ENCODE data around the gene HOXC6.

DNA sequence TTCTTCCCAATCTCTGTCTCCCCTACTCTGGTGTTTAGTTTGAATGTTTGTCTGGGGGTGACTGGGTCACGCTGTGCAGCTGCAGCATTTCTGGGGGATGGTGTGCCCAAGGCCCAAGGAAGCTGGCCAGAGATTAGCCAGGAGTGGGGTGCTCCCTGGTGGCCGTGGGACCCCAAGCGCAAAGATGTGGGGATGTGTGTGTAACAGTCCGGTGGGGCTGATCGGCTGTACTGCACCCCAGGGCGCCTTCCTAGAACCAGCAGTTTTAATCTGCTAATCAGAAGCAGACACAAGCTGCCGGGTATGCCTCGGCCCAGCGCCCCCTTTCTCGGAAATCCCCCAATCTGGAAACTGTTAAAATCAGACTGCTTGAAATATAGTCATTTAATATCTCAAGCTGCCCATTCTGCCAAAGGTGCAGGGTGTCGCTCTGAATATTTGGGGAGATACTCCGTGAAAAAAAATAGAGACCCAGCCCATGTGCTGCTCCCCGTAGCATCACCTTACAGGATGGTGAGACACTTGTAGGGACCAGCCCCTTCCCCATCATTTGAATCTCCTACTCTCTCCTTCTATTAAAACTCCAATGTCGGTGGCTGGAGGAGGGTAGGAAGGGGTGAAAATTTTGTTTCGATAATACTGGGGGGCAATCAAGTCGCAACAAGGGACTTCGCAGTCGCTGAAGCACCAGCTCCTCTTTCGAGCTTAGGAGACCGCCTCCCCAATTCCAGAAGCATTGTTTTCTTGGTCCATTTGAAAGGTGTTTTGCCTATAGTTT, 24.0 kb upstream of the HOXC6 start:
- TF ChIP-seq, protein P1, sequence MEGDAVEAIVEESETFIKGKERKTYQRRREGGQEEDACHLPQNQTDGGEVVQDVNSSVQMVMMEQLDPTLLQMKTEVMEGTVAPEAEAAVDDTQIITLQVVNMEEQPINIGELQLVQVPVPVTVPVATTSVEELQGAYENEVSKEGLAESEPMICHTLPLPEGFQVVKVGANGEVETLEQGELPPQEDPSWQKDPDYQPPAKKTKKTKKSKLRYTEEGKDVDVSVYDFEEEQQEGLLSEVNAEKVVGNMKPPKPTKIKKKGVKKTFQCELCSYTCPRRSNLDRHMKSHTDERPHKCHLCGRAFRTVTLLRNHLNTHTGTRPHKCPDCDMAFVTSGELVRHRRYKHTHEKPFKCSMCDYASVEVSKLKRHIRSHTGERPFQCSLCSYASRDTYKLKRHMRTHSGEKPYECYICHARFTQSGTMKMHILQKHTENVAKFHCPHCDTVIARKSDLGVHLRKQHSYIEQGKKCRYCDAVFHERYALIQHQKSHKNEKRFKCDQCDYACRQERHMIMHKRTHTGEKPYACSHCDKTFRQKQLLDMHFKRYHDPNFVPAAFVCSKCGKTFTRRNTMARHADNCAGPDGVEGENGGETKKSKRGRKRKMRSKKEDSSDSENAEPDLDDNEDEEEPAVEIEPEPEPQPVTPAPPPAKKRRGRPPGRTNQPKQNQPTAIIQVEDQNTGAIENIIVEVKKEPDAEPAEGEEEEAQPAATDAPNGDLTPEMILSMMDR (IDR thresholded peaks at IDR 0.05), result no peak
- no peak for TF ChIP-seq ZNF232 (CRISPR knock-in tag; IDR thresholded peaks at IDR 0.05)
- TF ChIP-seq FOXP1 (CRISPR knock-in tag; IDR thresholded peaks at IDR 0.05; ENCODE audit: borderline replicate concordance), result no peak
- TF ChIP-seq ATF1 (CRISPR knock-in tag; IDR thresholded peaks at IDR 0.05), result no peak
- TF ChIP-seq, protein P2, sequence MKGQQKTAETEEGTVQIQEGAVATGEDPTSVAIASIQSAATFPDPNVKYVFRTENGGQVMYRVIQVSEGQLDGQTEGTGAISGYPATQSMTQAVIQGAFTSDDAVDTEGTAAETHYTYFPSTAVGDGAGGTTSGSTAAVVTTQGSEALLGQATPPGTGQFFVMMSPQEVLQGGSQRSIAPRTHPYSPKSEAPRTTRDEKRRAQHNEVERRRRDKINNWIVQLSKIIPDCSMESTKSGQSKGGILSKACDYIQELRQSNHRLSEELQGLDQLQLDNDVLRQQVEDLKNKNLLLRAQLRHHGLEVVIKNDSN (CRISPR knock-in tag; IDR thresholded peaks at IDR 0.05), result no peak
- TF ChIP-seq, protein P3, sequence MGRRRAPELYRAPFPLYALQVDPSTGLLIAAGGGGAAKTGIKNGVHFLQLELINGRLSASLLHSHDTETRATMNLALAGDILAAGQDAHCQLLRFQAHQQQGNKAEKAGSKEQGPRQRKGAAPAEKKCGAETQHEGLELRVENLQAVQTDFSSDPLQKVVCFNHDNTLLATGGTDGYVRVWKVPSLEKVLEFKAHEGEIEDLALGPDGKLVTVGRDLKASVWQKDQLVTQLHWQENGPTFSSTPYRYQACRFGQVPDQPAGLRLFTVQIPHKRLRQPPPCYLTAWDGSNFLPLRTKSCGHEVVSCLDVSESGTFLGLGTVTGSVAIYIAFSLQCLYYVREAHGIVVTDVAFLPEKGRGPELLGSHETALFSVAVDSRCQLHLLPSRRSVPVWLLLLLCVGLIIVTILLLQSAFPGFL (CRISPR knock-in tag; IDR thresholded peaks at IDR 0.05; ENCODE audit: borderline replicate concordance), result no peak

Measured in WTC11 (cell line).